Common myeloid progenitor, CD34-positive (primary cell): Measurements from ENCODE around the gene P2RX2.
A peak's percentile ranks its signal among the peaks of the same experiment; 100 is the strongest.

Source experiments
- CTCF ChIA-PET: fragments of 350-600 bp; sonication (Branson Sonifier 250); formaldehyde crosslinking; loops from one replicate; lab custom pipeline; 2021; ENCODE audit warnings: antibody characterized with exemption; lab: Charles Lee
- POLR2A ChIA-PET: fragments of 350-600 bp; sonication (Branson Sonifier 250); formaldehyde crosslinking; loops from one replicate; lab custom pipeline; 2021; ENCODE audit warnings: antibody characterized with exemption; lab: Charles Lee
- DNase-seq, 3 donors: peaks; one replicate each; pipeline versions ENCODE4 v3.0.0 to v3.0.0-alpha.2; 2013
- H3K27ac ChIP-seq, 2 experiments: 1 replicate in 1 of 2; 2 replicates in 1 of 2; pipeline ENCODE4 v1.7.0; 2013; ENCODE audit warnings: inconsistent platforms in 2 of 2, low read length in 2 of 2, mild to moderate bottlenecking in 2 of 2, low read depth in 1 of 2, moderate library complexity in 1 of 2; ENCODE audit not compliant: severe bottlenecking in 2 of 2, insufficient read depth in 1 of 2, poor library complexity in 1 of 2
- H3K27me3 ChIP-seq, 5 experiments: replicated peaks in 2 of 5; 1 replicate in 3 of 5; 2 replicates in 2 of 5; pipeline versions ENCODE4 v1.6.1 to v1.7.0; 2013; ENCODE audit warnings: low read length in 4 of 5, mild to moderate bottlenecking in 2 of 5, moderate library complexity in 2 of 5, inconsistent platforms in 1 of 5; ENCODE audit not compliant: insufficient read depth in 5 of 5, control insufficient read depth in 4 of 5
- H3K36me3 ChIP-seq, 4 experiments: 1 replicate in 2 of 4; 2 replicates in 2 of 4; pipeline versions ENCODE4 v1.6.1 to v1.7.0; 2013; ENCODE audit warnings: low read length in 3 of 4, control low read depth in 1 of 4, mild to moderate bottlenecking in 1 of 4; ENCODE audit not compliant: control insufficient read depth in 4 of 4, insufficient read depth in 4 of 4
- H3K4me1 ChIP-seq, 4 experiments: 1 replicate in 3 of 4; 2 replicates in 1 of 4; pipeline versions ENCODE4 v1.6.1 to v1.7.1; 2013; ENCODE audit warnings: low read length in 3 of 4, mild to moderate bottlenecking in 3 of 4, control low read depth in 1 of 4, inconsistent platforms in 1 of 4, moderate library complexity in 1 of 4; ENCODE audit not compliant: control insufficient read depth in 4 of 4, insufficient read depth in 4 of 4; ENCODE audit errors: control extremely low read depth in 1 of 4
- H3K4me3 ChIP-seq, 7 experiments: 1 replicate in 4 of 7; 2 replicates in 3 of 7; pipeline versions ENCODE4 v1.5.1 to v1.7.0; 2013; ENCODE audit warnings: mild to moderate bottlenecking in 7 of 7, low read length in 6 of 7, moderate library complexity in 6 of 7, inconsistent platforms in 2 of 7, low read depth in 2 of 7, control low read depth in 1 of 7; ENCODE audit not compliant: insufficient read depth in 4 of 7, control insufficient read depth in 1 of 7; ENCODE audit errors: extremely low read depth in 1 of 7
- H3K9me3 ChIP-seq, 5 experiments: 1 replicate in 4 of 5; 2 replicates in 1 of 5; pipeline versions ENCODE4 v1.6.1 to v1.7.1; 2013; ENCODE audit warnings: low read length in 4 of 5, mild to moderate bottlenecking in 2 of 5, inconsistent platforms in 1 of 5, low read depth in 1 of 5, moderate library complexity in 1 of 5; ENCODE audit not compliant: control insufficient read depth in 4 of 5, insufficient read depth in 2 of 5; ENCODE audit errors: control extremely low read depth in 1 of 5
- WGBS: methylation state at CpG from one replicate; pipeline ENCODE4 v1.1.5; 2013; ENCODE audit not compliant: insufficient coverage; 5-methylcytosine and 5-hydroxymethylcytosine counted together

The P2RX2 gene

GRCh38 chr12:132583736-132584135 is 34.8 kb upstream of the P2RX2 start:
- Histone ChIP-seq H3K36me3 (peaks cover 4 to 43% (median 23%) of the 10 kb centered on the region in 4 experiments), H3K4me1 (no peaks in the 10 kb centered on the region), H3K9me3 (peaks cover 0 to under 1% (median 0%) of the 10 kb centered on the region in 5 experiments), H3K27me3 (no peaks in the 10 kb centered on the region), H3K27ac (no peak overlapping the region), H3K4me3 (no peak overlapping the region)
- DNase-seq = no peak
- WGBS = 90% methylated on average over 16 of the region's 29 CpGs
- POLR2A ChIA-PET = no interaction called here
- CTCF ChIA-PET = no interaction called here

GRCh38 chr12:132584429-132584828 is 34.1 kb upstream of the P2RX2 start:
- no peaks in the 10 kb centered on the region for H3K27me3 ChIP-seq
- H3K9me3 ChIP-seq = peaks cover 0 to 2% (median 0%) of the 10 kb centered on the region in 5 experiments
- H3K4me3 ChIP-seq = no peak overlapping the region
- 98% methylated on average over 6 of the region's 14 CpGs for WGBS
- CTCF ChIA-PET = no interaction called here
- POLR2A ChIA-PET = no interaction called here
- no peak for DNase-seq
- peaks cover 4 to 37% (median 20%) of the 10 kb centered on the region in 4 experiments for H3K36me3 ChIP-seq
- no peaks in the 10 kb centered on the region for H3K4me1 ChIP-seq
- H3K27ac ChIP-seq = no peak overlapping the region

- no peak overlapping the region for H3K27ac ChIP-seq
- H3K4me3 ChIP-seq = no peak overlapping the region
- peaks cover 4 to 33% (median 19%) of the 10 kb centered on the region in 4 experiments for H3K36me3 ChIP-seq
- no peaks in the 10 kb centered on the region for H3K27me3 ChIP-seq
- ChIA-PET CTCF (interaction anchor here (2.4 kb wide), 1 partner anchor 11 kb away, joined by 10 read pairs; no protein-coding TSS in a partner anchor), POLR2A (no interaction called here)
- WGBS = 96% methylated on average over 19 of the region's 24 CpGs
- DNase-seq = no peak
- H3K4me1 ChIP-seq = peaks cover 0 to 6% (median 4%) of the 10 kb centered on the region in 4 experiments
- H3K9me3 ChIP-seq = peaks cover 0 to 2% (median 0%) of the 10 kb centered on the region in 5 experiments
These were observed 33.4 kb upstream of the P2RX2 start for GRCh38 chr12:132585177-132585576.

GRCh38 chr12:132586929-132587328 is 31.6 kb upstream of the P2RX2 start:
- Histone ChIP-seq H3K27ac (no peak overlapping the region), H3K4me3 (no peak overlapping the region), H3K4me1 (peaks cover 0 to 6% (median 4%) of the 10 kb centered on the region in 4 experiments), H3K27me3 (no peaks in the 10 kb centered on the region), H3K9me3 (peaks cover 0 to 2% (median 0%) of the 10 kb centered on the region in 5 experiments), H3K36me3 (peaks cover 0 to 17% (median 8%) of the 10 kb centered on the region in 4 experiments)
- DNase-seq = no peak
- POLR2A ChIA-PET = no interaction called here
- CTCF ChIA-PET = interaction anchor here (1.0 to 2.4 kb wide), 2 partner anchors 9 to 278 kb away, joined by 3 to 10 read pairs; no protein-coding TSS in a partner anchor
- WGBS = 87% methylated on average over 13 of the region's 18 CpGs

GRCh38 chr12:132587781-132588180 is 30.8 kb upstream of the P2RX2 start:
- ChIA-PET CTCF (interaction anchor here (1.4 kb wide), 1 partner anchor 12 kb away, joined by 4 read pairs; no protein-coding TSS in a partner anchor), POLR2A (no interaction called here)
- H3K27ac ChIP-seq = no peak overlapping the region
- H3K36me3 ChIP-seq = peaks cover 0 to 10% (median 4%) of the 10 kb centered on the region in 4 experiments
- H3K27me3 ChIP-seq = no peaks in the 10 kb centered on the region
- peaks cover 0 to 6% (median 4%) of the 10 kb centered on the region in 4 experiments for H3K4me1 ChIP-seq
- WGBS = 90% methylated on average over 3 of the region's 3 CpGs
- peaks cover 0 to 2% (median 0%) of the 10 kb centered on the region in 5 experiments for H3K9me3 ChIP-seq
- DNase-seq = peak in 1 of 3 donors; percentile 10
- no peak overlapping the region for H3K4me3 ChIP-seq

GRCh38 chr12:132588319-132588718 is 30.3 kb upstream of the P2RX2 start:
- no peak overlapping the region for H3K4me3 ChIP-seq
- WGBS = 91% methylated on average over 6 of the region's 6 CpGs
- CTCF ChIA-PET = interaction anchor here (1.4 kb wide), 1 partner anchor 11 kb away, joined by 4 read pairs; no protein-coding TSS in a partner anchor

More at GRCh38 chr12:132588319-132588718, 30.3 kb upstream of the P2RX2 start:
- Histone ChIP-seq H3K9me3 (peaks cover 0 to 2% (median 0%) of the 10 kb centered on the region in 5 experiments), H3K27me3 (no peaks in the 10 kb centered on the region), H3K27ac (no peak overlapping the region), H3K4me1 (peaks cover 0 to 6% (median 4%) of the 10 kb centered on the region in 4 experiments), H3K36me3 (peaks cover 0 to 8% (median 4%) of the 10 kb centered on the region in 4 experiments)
- DNase-seq = no peak
- POLR2A ChIA-PET = no interaction called here
